Peyer's patch (tissue), 4 donors: ENCODE data around the gene PDE6B.

ENCODE experiments used
- CTCF ChIP-seq, 6 experiments: fragments of 450-650 bp in 4 of 6; fragments of 200-600 bp in 2 of 6; sonication (generic) in 1 of 6; IDR thresholded peaks; one replicate each; pipeline ENCODE4 v1.5.1; 2017 to 2019; ENCODE audit warnings: antibody characterized with exemption in 6 of 6, mild to moderate bottlenecking in 3 of 6, moderate library complexity in 1 of 6
- POLR2A ChIP-seq, 2 donors: fragments of 450-650 bp; IDR thresholded peaks; one replicate each; pipeline ENCODE4 v1.5.1; 2017; ENCODE audit warnings: antibody characterized with exemption in 2 of 2, mild to moderate bottlenecking in 2 of 2, moderate library complexity in 2 of 2

- TF ChIP-seq CTCF (IDR thresholded peaks at IDR 0.05) (no peak), POLR2A (IDR thresholded peaks at IDR 0.05) (no peak)
Observed at GRCh38 chr4:687971-688853, 62.8 kb downstream of the PDE6B start.
